HL-60 (cell line): ENCODE measurements around the gene CENPX.
A peak's percentile ranks its signal among the peaks of the same experiment; 100 is the strongest.

ENCODE experiments used
- DNase-seq, 2 experiments: peaks; one replicate each; pipeline ENCODE4 v3.0.0-alpha.2; 2010 to 2020; ENCODE audit warnings: low read depth in 1 of 2, low spot score in 1 of 2
- H3K27ac ChIP-seq: fragments of 250-450 bp; sonication (Bioruptor Pico); replicated peaks from 2 replicates; pipeline ENCODE4 v1.5.1; 2020; ENCODE audit warnings: mild to moderate bottlenecking, moderate library complexity
- H3K27me3 ChIP-seq: fragments of 250-450 bp; sonication (Bioruptor Pico); 2 replicates; pipeline ENCODE4 v1.5.1; 2021; ENCODE audit warnings: mild to moderate bottlenecking, moderate library complexity; ENCODE audit not compliant: insufficient read depth, poor library complexity, severe bottlenecking
- H3K4me3 ChIP-seq: replicated peaks from 2 replicates; pipeline ENCODE4 v1.5.1; 2011; ENCODE audit warnings: mild to moderate bottlenecking, control low read depth, low read length; ENCODE audit not compliant: insufficient read depth
- CTCF ChIP-seq: IDR thresholded peaks from one replicate; pipeline ENCODE4 v1.5.1; 2011; ENCODE audit warnings: low read length, control low read depth, inconsistent platforms; ENCODE audit not compliant: insufficient read depth
- GABPA ChIP-seq: IDR thresholded peaks from 2 replicates; pipeline ENCODE4 v1.6.1; 2012; ENCODE audit warnings: low read depth
- POLR2AphosphoS5 ChIP-seq: IDR thresholded peaks from 2 replicates; pipeline ENCODE4 v1.6.1; 2012; ENCODE audit warnings: low read depth
- REST ChIP-seq: IDR thresholded peaks from 2 replicates; pipeline ENCODE4 v1.6.1; 2012; ENCODE audit warnings: low read depth; ENCODE audit not compliant: insufficient replicate concordance
- SPI1 ChIP-seq: IDR thresholded peaks from 2 replicates; pipeline ENCODE4 v1.6.1; 2012; ENCODE audit warnings: low read depth, mild to moderate bottlenecking, borderline replicate concordance

Gene CENPX

GRCh38 chr17:81976332-81977210 lies 46.1 kb downstream of the CENPX start:
- DNase-seq: peak; percentile 35 to 47
- TF ChIP-seq CTCF: no peak
- TF ChIP-seq POLR2AphosphoS5: no peak; the same call in 1 of the 2 replicates
- no peak for TF ChIP-seq GABPA
- no peak for TF ChIP-seq REST
- 0 out of 2 replicates have a peak, but pooled peaks have one; percentile 11 for TF ChIP-seq SPI1
- Histone ChIP-seq H3K27ac (peak overlapping the region; percentile 70), H3K27me3 (no peaks in the 10 kb centered on the region), H3K4me3 (peak overlapping the region; percentile 81)

- Histone ChIP-seq H3K4me3 (no peak overlapping the region), H3K27ac (no peak overlapping the region), H3K27me3 (no peaks in the 10 kb centered on the region)
- no peak for DNase-seq
- TF ChIP-seq CTCF: no peak
- no peak for TF ChIP-seq SPI1
- TF ChIP-seq POLR2AphosphoS5: no peak
- no peak for TF ChIP-seq REST
- no peak for TF ChIP-seq GABPA
Observed at GRCh38 chr17:81973432-81973831, 49.2 kb downstream of the CENPX start.

- TF ChIP-seq CTCF: no peak
- no peak for TF ChIP-seq REST
- TF ChIP-seq GABPA: no peak
- TF ChIP-seq SPI1: no peak
- TF ChIP-seq POLR2AphosphoS5: no peak
- Histone ChIP-seq H3K27me3 (no peaks in the 10 kb centered on the region), H3K4me3 (no peak overlapping the region), H3K27ac (no peak overlapping the region)
- DNase-seq: no peak
Observed at GRCh38 chr17:81968850-81969812, 53.5 kb downstream of the CENPX start.
